A549 (cell line): ENCODE data around the gene GGCX.

ENCODE experiments used
- CEBPB ChIP-seq, 2 experiments: fragments of >200 bp in 1 of 2; sonication (Bioruptor Twin) in 1 of 2; formaldehyde crosslinking in 1 of 2; IDR thresholded peaks; 2 replicates each; pipeline ENCODE4 v1.6.1; 2012 to 2016
- CTCF ChIP-seq: fragments of >200 bp; sonication (Bioruptor Twin); formaldehyde crosslinking; IDR thresholded peaks from 3 replicates; pipeline ENCODE4 v1.5.1; 2016
- JUN ChIP-seq, 2 experiments: fragments of >200 bp; sonication (Bioruptor Twin); formaldehyde crosslinking; IDR thresholded peaks; 2 replicates in 1 of 2; 3 replicates in 1 of 2; pipeline ENCODE4 v1.6.1; 2016 to 2017
- KDM1A ChIP-seq: fragments of 200-600 bp; sonication (generic); IDR thresholded peaks from 2 replicates; pipeline ENCODE4 v1.6.1; 2016; ENCODE audit warnings: low read depth, mild to moderate bottlenecking
- MAFK ChIP-seq: fragments of 450-650 bp; IDR thresholded peaks from 2 replicates; pipeline ENCODE4 v1.6.1; 2014; ENCODE audit not compliant: partially characterized antibody
- MAX ChIP-seq: IDR thresholded peaks from 2 replicates; pipeline ENCODE4 v1.6.1; 2012
- POLR2A ChIP-seq: IDR thresholded peaks from 2 replicates; pipeline ENCODE4 v1.6.1; 2012; ENCODE audit warnings: mild to moderate bottlenecking, low read length
- REST ChIP-seq: fragments of 200-600 bp; sonication (generic); IDR thresholded peaks from 2 replicates; pipeline ENCODE4 v1.6.1; 2016; ENCODE audit warnings: antibody characterized with exemption, mild to moderate bottlenecking, moderate library complexity
- ZFP36 ChIP-seq: fragments of 450-650 bp; IDR thresholded peaks from 2 replicates; pipeline ENCODE4 v1.6.1; 2014; ENCODE audit warnings: borderline replicate concordance; ENCODE audit not compliant: partially characterized antibody

GRCh38 chr2:85547089-85547858 is 14.0 kb downstream of the GGCX start:
- TF ChIP-seq CTCF (no peak), MAFK (no peak), KDM1A (no peak), POLR2A (no peak), JUN (IDR thresholded peaks at IDR 0.05) (no peak; a peak in 1 of 5 replicates), REST (no peak), MAX (no peak), ZFP36 (no peak), CEBPB (IDR thresholded peaks at IDR 0.05) (no peak)
